Glutamatergic neuron (in vitro differentiated cells): ENCODE data around the gene CATSPER2. TPM values are rescaled to one million over a fixed set of nuclear protein-coding genes. Genes with fewer than 3 reads are reported as not detected.
"Not testable (repeated sequence)": the region's sequence is repeated elsewhere in the genome, so short reads cannot be mapped to it uniquely, and the experiment has no call there.

Experiments used
- DNase-seq: peaks from one replicate; pipeline ENCODE4 v3.0.0; 2022
- H3K27ac Mint-ChIP-seq: one replicate; pipeline ENCODE4 v1.8.0; 2020; ENCODE audit warnings: mild to moderate bottlenecking, mixed read lengths, inconsistent platforms; ENCODE audit not compliant: unreplicated experiment
- H3K27me3 Mint-ChIP-seq: one replicate; pipeline ENCODE4 v1.8.0; 2020; ENCODE audit warnings: mild to moderate bottlenecking, moderate library complexity, mixed read lengths, inconsistent platforms; ENCODE audit not compliant: unreplicated experiment
- H3K36me3 Mint-ChIP-seq: one replicate; pipeline ENCODE4 v1.8.0; 2020; ENCODE audit warnings: mild to moderate bottlenecking, mixed read lengths, inconsistent platforms; ENCODE audit not compliant: unreplicated experiment
- H3K4me1 Mint-ChIP-seq: one replicate; pipeline ENCODE4 v1.8.0; 2020; ENCODE audit warnings: mild to moderate bottlenecking, low read depth, mixed read lengths, inconsistent platforms; ENCODE audit not compliant: unreplicated experiment
- H3K4me3 Mint-ChIP-seq: one replicate; pipeline ENCODE4 v1.8.0; 2020; ENCODE audit warnings: mild to moderate bottlenecking, mixed read lengths, inconsistent platforms; ENCODE audit not compliant: unreplicated experiment
- H3K9me3 Mint-ChIP-seq: one replicate; pipeline ENCODE4 v1.8.0; 2020; ENCODE audit warnings: mild to moderate bottlenecking, moderate library complexity, mixed read lengths, inconsistent platforms; ENCODE audit not compliant: unreplicated experiment
- CTCF ChIP-seq: fragments of 200-600 bp; sonication (generic); IDR thresholded peaks from one replicate; pipeline ENCODE4 v1.5.0; 2021; ENCODE audit not compliant: partially characterized antibody, unreplicated experiment
- total RNA-seq: library from RNA; stranded (reverse); fragmentation: NEBNext Ultra II Directional; extraction: Animal tissue kit (Norgen Biotek cat#: 25700); gene quantifications from one replicate; pipeline ENCODE4 v1.2.1, GENCODE V29; 2021; ENCODE audit not compliant: unreplicated experiment

The CATSPER2 gene
- total RNA-seq, 1 donor from 2014 or later = 6.9 TPM

- not testable (repeated sequence) for DNase-seq, H3K9me3 Mint-ChIP-seq, H3K27me3 Mint-ChIP-seq, H3K4me3 Mint-ChIP-seq, H3K36me3 Mint-ChIP-seq, H3K27ac Mint-ChIP-seq, H3K4me1 Mint-ChIP-seq
These were observed 10.0 kb downstream of the CATSPER2 start for GRCh38 chr15:43638464-43639204.

- not testable (repeated sequence) for H3K27me3 Mint-ChIP-seq, H3K4me1 Mint-ChIP-seq, H3K4me3 Mint-ChIP-seq, H3K9me3 Mint-ChIP-seq, H3K27ac Mint-ChIP-seq, DNase-seq, H3K36me3 Mint-ChIP-seq
These were observed 21.7 kb downstream of the CATSPER2 start for GRCh38 chr15:43626937-43627336.

- no peak for DNase-seq
- Mint-ChIP-seq H3K27me3 (peaks cover 3% of the 10 kb centered on the region), H3K4me3 (no peak overlapping the region), H3K9me3 (no peaks in the 10 kb centered on the region), H3K4me1 (no peaks in the 10 kb centered on the region), H3K27ac (no peak overlapping the region), H3K36me3 (no peaks in the 10 kb centered on the region)
- TF ChIP-seq CTCF = no peak
These were observed 23.5 kb downstream of the CATSPER2 start for GRCh38 chr15:43625106-43625505.

GRCh38 chr15:43622068-43622799 is 26.4 kb downstream of the CATSPER2 start:
- not testable (repeated sequence) for H3K36me3 Mint-ChIP-seq, H3K9me3 Mint-ChIP-seq, H3K4me3 Mint-ChIP-seq, H3K4me1 Mint-ChIP-seq, H3K27me3 Mint-ChIP-seq, H3K27ac Mint-ChIP-seq, DNase-seq

GRCh38 chr15:43618700-43619099 is 29.9 kb downstream of the CATSPER2 start, which contains the start of gene STRC:
Gene STRC (minus strand): TSS chr15:43618800. CDS start chr15:43618722, 78 bp downstream.
- H3K27ac Mint-ChIP-seq, H3K36me3 Mint-ChIP-seq, H3K4me1 Mint-ChIP-seq, H3K27me3 Mint-ChIP-seq, DNase-seq, H3K9me3 Mint-ChIP-seq, H3K4me3 Mint-ChIP-seq: not testable (repeated sequence)

GRCh38 chr15:43617750-43618149 is 30.9 kb downstream of the CATSPER2 start:
- H3K27ac Mint-ChIP-seq, H3K4me1 Mint-ChIP-seq, H3K36me3 Mint-ChIP-seq, H3K9me3 Mint-ChIP-seq, H3K27me3 Mint-ChIP-seq, H3K4me3 Mint-ChIP-seq, DNase-seq: not testable (repeated sequence)

GRCh38 chr15:43602233-43602632 is 46.4 kb downstream of the CATSPER2 start:
- H3K9me3 Mint-ChIP-seq, H3K27me3 Mint-ChIP-seq, H3K4me3 Mint-ChIP-seq, H3K36me3 Mint-ChIP-seq, H3K4me1 Mint-ChIP-seq, H3K27ac Mint-ChIP-seq, DNase-seq: not testable (repeated sequence)

GRCh38 chr15:43600200-43600599 is 48.4 kb downstream of the CATSPER2 start:
- DNase-seq, H3K9me3 Mint-ChIP-seq, H3K27me3 Mint-ChIP-seq, H3K4me3 Mint-ChIP-seq, H3K4me1 Mint-ChIP-seq, H3K36me3 Mint-ChIP-seq, H3K27ac Mint-ChIP-seq: not testable (repeated sequence)

- not testable (repeated sequence) for H3K9me3 Mint-ChIP-seq, H3K27me3 Mint-ChIP-seq, H3K36me3 Mint-ChIP-seq, H3K27ac Mint-ChIP-seq, DNase-seq, H3K4me1 Mint-ChIP-seq, H3K4me3 Mint-ChIP-seq
These were observed 49.5 kb downstream of the CATSPER2 start for GRCh38 chr15:43599131-43599530.

- H3K27ac Mint-ChIP-seq, H3K4me1 Mint-ChIP-seq, DNase-seq, H3K27me3 Mint-ChIP-seq, H3K9me3 Mint-ChIP-seq, H3K36me3 Mint-ChIP-seq, H3K4me3 Mint-ChIP-seq: not testable (repeated sequence)
These were observed 55.1 kb downstream of the CATSPER2 start, which contains the start of gene CKMT1B for GRCh38 chr15:43593328-43594190. Gene CKMT1B (plus strand): TSS chr15:43594027. CDS start chr15:43594219, 192 bp downstream.

- not testable (repeated sequence) for H3K27me3 Mint-ChIP-seq, H3K27ac Mint-ChIP-seq, H3K4me3 Mint-ChIP-seq, DNase-seq, H3K9me3 Mint-ChIP-seq, H3K36me3 Mint-ChIP-seq, H3K4me1 Mint-ChIP-seq
These were observed 55.8 kb downstream of the CATSPER2 start for GRCh38 chr15:43592841-43593240.
